GM21529 (cell line): ENCODE measurements around the gene ZFAND6.

ENCODE experiments used
- ATAC-seq: cut with Tn5 transposase; IDR thresholded peaks from one replicate; pipeline ENCODE4 v1.9.1; 2021; ENCODE audit not compliant: unreplicated experiment

ZFAND6 gene

DNA sequence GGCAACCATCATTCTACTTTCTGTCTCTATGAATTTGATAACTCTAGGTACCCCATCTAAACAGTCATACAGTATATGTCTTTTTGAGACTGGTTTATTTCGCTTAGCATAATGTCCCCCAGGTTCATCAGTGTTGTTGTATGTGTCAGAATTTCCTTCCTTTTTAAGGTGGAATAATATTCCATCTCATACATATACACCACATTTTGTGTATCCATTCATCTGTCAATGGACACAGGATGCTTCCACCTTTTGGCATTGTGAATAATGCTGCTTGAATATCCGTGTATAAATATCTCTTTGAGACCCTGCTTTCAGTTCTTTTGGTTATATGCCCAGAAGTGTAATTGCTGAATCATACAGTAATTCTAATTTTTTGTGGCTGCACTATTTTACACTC is 10.4 kb upstream of the ZFAND6 start:
- ATAC-seq = no peak

DNA sequence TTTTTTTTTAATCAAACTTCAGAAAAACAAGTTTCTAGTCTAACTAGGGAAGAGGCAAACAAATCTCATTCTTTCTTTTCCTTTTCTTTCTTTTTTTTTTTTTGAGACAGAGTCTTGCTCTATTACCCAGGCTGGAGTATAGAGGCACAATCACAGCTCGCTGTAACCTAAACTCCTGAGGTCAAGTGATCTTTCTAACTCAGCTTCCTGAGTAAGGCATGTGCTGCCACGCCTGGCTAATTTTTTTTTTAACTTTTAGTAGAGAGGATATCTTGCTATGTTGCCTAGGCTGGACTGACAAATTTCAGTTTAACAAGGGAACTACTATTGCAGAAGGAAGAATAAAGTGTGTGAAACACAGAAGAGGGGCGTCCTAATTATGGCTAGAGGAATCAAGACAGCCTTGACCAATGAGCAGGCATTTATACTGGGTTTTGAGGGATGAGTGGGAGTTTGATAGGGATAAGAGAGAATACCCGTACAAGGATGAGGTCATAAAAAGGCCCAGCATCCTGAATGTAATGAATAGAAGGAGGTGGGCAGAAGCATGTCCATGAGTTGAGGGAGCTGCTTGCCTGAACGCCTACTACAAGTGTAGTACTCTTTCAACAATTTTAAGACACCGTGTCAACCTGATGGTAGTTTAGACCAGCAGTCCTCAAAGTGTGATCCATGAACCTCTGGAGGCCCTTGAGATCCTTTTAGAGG is 6.7 kb upstream of the ZFAND6 start:
- no peak for ATAC-seq

DNA sequence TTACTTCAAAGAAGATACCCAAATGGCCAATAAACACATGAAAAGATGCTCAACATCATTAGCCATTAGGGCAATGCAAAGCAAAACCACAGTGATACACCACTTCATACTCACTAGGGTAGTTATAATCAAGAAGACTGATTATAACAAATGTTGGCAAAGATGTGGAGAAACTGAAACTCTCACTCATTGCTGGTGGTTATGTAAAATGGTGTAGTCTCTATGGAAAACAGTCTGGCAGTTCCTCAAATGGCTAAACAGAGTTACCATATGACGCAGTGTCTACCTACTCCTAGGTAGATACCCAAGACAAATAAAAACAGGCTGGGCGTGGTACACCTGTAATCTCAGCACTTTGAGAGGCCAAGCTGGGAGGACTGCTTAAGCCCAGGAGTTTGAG is 3.5 kb upstream of the ZFAND6 start:
- no peak for ATAC-seq

DNA sequence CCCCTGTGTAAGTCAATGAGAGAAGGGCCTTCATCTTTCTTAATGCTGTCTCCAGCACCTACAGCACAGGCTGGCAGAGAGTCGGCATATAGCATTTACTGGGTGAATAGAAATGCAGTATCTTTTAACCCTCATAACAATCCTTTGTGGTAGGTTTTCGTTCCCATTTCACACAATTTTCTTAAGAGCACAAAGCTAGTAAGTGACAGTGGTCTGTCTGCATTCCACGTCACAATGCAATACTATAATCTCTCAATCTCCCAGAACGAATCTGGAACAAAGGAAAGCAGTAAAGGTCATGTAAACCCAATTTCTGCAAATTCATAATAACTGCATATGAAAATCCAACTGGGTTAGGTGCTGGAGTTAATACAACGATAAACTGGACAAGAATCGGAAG is 1.4 kb upstream of the ZFAND6 start:
- ATAC-seq = no peak

GRCh38 chr15:80059786-80060355 is 395 bp downstream of the ZFAND6 start:
- peak; percentile 42 for ATAC-seq

- no peak for ATAC-seq
Measured at GRCh38 chr15:80060356-80061006, 1.0 kb downstream of the ZFAND6 start.

DNA sequence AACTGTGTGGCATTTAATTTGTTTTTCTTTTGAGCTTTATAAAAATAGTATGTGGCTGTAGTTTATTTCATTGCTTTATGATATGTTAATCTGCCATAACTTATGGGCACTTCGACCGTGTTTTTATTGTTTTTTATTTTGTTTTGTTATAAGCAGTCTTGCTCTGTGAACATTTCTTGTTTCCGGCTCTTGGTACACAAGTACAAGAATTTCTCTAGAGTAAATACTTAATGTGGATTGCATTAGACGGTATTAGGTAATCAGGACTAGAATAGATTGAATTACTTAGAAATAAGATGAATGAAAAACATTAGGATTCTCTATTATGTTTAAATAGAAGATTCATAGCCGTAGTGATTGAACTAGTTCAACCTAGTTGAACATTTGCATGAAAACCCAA is 2.1 kb downstream of the ZFAND6 start:
- no peak for ATAC-seq

GRCh38 chr15:80066912-80067311 is 7.4 kb downstream of the ZFAND6 start:
- ATAC-seq = no peak

DNA sequence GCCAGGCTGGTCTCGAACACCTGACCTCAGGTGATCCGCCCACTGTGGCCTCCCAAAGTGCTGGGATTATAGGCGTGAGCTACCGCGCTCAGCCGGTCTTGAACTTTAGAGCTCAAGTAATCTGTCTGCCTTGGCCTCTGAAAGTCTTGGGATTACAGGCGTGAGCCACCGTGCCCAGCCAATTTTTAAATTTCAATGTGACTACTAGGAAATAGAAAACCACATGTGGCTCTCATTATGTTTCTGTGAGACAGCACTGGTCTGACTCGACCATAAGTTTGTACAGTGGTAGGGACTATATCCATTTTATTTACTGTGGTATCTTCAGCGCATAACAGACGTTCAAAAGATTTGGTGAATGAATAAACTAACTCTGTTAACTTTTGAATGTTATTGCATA is 9.1 kb downstream of the ZFAND6 start:
- ATAC-seq = peak; percentile 40

- no peak for ATAC-seq
Measured at GRCh38 chr15:80070840-80071239, 11.4 kb downstream of the ZFAND6 start.

GRCh38 chr15:80071652-80072051 is 12.2 kb downstream of the ZFAND6 start:
- ATAC-seq = no peak

- ATAC-seq = peak; percentile 80
Measured at GRCh38 chr15:80072285-80072994, 13.0 kb downstream of the ZFAND6 start.

DNA sequence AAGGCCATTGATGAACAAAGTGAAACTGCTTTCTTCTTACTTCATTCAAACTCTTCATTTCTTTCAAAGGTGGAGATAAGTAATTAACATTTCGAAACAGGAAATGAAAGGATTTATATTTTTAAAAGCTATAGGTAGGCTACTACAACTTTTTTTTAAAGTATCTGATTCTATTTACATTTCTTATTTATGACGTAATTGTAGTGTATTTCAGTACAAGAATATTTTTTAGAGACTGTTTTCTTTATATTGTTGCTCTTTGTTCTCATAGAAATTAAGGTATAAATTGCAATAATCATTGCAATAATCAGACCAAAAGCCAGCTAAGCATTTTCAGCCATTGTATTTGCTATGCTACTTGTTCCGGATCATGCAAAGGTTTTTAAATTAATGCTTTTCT is 13.7 kb downstream of the ZFAND6 start:
- ATAC-seq = no peak

DNA sequence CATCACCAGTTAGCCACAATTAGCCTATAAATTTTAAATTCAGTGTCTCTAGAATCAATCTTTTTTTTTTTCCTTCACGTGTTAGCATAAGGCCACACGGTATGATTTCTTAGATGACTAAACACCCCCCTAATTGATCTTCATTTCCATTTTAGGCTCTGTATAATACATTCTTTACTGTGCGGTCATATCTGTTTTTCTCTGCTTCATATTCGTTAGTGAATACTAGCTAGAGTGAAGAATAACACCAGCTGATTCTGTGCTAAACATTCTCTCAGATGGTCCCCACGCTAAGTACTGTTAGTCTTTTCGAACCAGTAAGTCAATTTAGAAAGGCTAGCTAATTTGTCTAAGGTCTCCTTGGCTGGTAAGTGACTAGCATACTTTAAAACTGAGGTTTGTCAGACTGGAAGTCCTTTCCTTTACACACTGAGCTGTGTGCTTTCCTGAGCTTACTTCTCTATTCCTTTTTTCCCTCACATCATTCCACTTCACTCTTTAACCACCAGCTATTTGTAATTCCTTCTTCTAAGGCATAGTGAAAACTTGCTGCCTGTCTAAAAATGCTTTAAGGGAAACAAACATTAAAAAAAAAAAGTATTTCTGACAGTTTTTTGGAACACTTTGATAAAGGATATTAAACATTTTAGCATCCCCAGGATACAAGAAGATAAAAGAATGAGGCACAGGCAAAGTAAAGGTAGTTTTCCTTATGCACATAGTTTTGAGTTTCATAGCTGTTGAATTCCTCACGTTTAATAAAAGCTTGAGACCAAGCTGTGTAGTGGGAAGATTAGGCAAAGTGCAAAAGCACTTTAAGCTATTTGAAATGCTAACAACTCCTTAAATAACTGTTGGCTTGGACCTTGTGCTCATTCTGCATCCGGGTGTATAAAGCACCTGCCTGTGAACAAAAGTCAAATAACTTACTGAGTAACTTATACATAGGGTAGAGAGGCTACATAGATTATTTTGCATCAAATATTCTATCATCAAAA is 17.1 kb downstream of the ZFAND6 start:
- no peak for ATAC-seq

DNA sequence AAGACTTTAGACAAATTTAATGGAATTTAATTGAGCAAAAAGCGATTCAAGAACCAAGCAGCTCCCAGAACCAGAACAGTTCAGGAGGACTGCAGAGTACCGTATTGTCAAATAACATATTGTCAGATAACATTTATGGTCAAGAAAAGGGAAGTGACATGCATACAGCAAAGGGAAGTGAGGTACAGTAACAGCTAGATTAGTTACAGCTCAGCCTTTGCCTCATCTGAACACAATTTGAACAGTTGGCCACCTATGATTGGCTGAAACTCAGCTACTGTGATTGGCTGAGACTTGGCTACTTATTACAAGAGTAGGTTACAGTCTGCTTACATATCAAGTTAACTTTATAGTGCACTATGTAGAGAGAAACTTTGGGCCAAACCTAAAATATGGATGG is 21.9 kb downstream of the ZFAND6 start:
- ATAC-seq = no peak

DNA sequence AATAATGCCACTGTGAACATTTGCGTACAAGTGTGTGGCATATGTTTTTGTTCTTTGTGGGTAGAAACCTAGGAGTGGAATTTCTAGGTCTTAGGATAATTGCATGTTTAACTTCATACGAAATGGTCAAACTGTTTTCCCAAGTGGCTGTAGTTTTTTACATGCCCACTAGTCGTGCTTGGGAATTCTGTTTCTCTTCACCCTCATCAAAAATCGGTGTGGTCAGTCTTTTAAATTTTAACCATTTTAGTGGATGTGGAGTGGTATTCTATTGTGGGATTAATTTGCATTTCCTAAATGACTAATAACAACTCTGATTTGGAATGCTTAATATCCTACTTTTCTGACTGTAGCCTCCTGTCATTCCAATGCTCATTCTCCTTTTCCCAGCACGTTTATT is 27.6 kb downstream of the ZFAND6 start:
- no peak for ATAC-seq

DNA sequence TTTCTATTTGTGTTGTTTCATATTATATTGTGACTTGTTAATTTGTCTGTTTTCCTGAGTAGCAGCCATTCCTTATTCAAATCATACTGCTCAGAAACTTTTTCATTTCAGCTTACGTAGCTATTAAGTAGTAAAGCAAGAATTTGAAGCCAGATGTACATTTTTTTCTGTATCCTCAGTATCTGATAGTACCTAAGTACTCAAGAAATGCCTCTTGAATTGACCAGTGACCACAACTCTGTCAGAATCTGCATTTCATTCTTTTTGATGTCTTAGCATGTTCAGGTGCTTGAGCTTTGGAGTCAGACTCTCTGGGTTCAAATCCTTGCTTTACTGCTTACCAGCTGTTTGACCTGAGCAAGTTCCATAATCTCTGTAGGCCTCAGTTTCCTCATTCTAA is 30.6 kb downstream of the ZFAND6 start:
- no peak for ATAC-seq

DNA sequence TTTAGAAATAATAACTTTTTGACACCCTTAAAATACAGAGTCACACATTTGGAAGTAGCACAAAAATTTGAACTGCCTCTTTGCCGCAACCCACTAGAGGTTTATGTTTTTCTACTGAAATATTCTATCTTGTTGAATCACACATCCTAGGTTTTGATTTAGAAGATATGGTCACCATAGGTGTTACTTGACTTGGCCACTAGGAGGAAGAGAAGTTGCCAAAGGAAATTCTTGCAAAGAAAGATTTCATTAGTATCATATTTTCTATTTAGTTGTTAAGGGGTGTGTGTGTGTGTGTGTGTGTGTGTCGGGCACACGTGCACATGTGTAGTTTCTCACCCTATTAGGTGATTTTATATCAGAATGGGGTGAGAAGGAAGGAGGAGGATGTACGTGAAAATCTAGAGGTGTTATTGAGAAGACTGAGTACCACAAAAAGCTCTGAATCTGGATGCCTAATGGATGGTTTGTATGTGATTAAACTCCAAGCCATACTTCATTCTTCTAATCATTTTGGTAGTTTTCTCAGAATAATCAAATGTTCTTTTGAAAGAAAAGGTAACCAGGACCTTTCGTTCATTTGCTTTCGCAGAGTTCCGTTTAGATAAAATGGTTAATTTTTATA is 31.5 kb downstream of the ZFAND6 start:
- ATAC-seq = no peak

- no peak for ATAC-seq
Measured at GRCh38 chr15:80093854-80094418, 34.5 kb downstream of the ZFAND6 start.

GRCh38 chr15:80095511-80095910 is 36.0 kb downstream of the ZFAND6 start:
- no peak for ATAC-seq
